ENCODE data around the gene OTUD4.
A peak's percentile ranks its signal among the peaks of the same experiment; 100 is the strongest.
"Not testable (repeated sequence)": the region's sequence is repeated elsewhere in the genome, so short reads cannot be mapped to it uniquely, and the experiment has no call there.

OTUD4 gene, protein sequence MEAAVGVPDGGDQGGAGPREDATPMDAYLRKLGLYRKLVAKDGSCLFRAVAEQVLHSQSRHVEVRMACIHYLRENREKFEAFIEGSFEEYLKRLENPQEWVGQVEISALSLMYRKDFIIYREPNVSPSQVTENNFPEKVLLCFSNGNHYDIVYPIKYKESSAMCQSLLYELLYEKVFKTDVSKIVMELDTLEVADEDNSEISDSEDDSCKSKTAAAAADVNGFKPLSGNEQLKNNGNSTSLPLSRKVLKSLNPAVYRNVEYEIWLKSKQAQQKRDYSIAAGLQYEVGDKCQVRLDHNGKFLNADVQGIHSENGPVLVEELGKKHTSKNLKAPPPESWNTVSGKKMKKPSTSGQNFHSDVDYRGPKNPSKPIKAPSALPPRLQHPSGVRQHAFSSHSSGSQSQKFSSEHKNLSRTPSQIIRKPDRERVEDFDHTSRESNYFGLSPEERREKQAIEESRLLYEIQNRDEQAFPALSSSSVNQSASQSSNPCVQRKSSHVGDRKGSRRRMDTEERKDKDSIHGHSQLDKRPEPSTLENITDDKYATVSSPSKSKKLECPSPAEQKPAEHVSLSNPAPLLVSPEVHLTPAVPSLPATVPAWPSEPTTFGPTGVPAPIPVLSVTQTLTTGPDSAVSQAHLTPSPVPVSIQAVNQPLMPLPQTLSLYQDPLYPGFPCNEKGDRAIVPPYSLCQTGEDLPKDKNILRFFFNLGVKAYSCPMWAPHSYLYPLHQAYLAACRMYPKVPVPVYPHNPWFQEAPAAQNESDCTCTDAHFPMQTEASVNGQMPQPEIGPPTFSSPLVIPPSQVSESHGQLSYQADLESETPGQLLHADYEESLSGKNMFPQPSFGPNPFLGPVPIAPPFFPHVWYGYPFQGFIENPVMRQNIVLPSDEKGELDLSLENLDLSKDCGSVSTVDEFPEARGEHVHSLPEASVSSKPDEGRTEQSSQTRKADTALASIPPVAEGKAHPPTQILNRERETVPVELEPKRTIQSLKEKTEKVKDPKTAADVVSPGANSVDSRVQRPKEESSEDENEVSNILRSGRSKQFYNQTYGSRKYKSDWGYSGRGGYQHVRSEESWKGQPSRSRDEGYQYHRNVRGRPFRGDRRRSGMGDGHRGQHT

DNA sequence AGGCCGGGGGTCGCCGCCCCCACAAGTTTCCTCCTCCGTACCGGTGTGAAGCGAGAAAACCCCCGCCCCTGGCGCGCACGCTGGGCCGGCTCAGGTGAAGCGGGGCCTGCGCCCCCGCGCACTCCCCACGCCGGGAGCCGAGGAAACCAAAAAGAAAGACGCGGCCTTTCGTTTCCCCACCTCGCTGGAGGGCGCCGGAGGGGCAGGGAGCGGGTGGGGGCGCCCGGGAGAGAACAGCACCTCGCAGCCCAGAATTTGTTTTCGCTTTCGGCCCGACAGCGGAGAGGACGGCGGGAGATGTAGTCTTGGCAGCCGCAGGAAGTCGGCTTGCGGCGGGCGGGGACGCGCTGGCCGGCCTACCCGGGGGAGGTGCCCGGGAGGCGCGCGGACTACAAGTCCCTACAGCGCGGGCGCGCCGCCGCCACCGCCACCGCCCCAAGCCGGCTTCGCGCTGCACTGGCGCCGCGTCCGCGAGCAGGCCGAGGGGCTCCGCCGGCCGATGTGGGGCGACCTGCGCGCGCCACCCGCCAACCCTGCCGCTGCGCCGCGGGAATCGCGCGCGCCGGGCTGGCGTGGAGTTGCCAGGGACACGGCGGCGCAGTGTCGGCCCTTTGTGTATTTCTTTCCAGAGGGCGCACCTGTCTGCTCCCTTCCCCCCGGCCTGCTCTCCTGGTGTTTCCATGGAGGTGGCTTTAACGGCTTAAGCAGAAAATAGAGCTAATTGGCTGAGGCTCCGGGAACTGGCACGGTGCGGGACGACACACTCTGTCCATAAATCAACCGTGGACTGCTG lies at the start of gene OTUD4:
Gene OTUD4, minus strand, starts transcription at position 292 of the 793 bp plus-strand sequence. CDS start 616 bp downstream, outside the sequence.
- DNase-seq (ENCODE audit: insufficient read length, low spot score) = peak; percentile 72
- FAIRE-seq = peak; percentile 41
- TF ChIP-seq POLR2A (IDR thresholded peaks at IDR 0.05; ENCODE audit: low read depth, low read length) = peak; percentile 62

DNA sequence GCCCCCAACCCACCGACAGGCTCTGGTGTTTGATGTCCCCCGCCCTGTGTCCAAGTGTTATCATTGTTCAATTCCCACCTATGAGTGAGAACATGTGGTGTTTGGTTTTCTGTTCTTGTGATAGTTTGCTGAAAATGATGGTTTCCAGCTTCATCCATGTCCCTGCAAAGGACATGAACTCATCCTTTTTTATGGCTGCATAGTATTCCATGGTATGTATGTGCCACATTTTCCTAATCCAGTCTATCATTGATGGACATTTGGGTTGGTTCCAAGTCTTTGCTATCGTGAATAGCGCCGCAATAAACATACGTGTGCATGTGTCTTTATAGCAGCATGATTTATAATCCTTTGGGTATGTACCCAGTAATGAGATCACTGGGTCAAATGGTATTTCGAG lies 42.8 kb upstream of the OTUD4 start:
- not testable (repeated sequence) for FAIRE-seq; DNase-seq (ENCODE audit: insufficient read length, low spot score)

DNA sequence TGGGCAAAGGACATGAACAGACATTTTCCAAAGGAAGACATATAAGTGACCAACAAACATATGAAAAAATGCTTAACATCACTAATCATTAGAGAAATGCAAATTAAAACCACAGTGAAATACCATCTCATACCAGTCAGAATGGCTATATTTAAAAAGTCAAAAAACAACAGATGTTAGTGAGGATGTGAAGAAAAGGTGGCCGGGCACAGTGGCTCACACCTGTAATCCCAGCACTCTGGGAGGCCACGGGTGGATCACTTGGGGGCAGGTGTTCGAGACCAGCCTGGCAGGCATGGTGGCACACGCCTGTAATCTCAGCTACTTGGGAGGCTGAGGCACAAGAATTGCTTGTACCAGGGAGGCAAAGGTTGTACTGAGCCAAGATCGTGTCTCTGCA lies 41.1 kb upstream of the OTUD4 start:
- not testable (repeated sequence) for FAIRE-seq; DNase-seq (ENCODE audit: insufficient read length, low spot score)

DNA sequence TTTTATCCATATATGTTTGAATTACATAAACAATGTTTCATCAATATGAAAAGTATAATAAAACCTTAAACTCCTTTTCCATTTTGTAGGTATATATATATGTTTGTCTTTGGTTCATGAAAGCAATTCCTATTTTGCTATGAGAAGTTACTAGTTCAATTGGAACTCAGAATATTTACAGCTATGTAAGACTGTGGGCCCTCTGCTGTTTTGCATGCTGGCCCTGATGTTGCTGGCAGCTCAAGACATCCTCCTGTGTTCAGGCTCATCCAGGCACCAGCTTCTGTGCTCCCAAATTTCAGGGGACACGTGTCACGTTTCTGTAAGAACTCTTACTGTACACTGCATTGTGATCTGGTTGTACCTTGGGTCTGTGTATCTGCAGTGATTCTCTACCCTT lies 38.7 kb upstream of the OTUD4 start:
- DNase-seq (ENCODE audit: insufficient read length, low spot score) (no peak), FAIRE-seq (no peak)
- TF ChIP-seq POLR2A (IDR thresholded peaks at IDR 0.05; ENCODE audit: low read depth, low read length) = no peak

DNA sequence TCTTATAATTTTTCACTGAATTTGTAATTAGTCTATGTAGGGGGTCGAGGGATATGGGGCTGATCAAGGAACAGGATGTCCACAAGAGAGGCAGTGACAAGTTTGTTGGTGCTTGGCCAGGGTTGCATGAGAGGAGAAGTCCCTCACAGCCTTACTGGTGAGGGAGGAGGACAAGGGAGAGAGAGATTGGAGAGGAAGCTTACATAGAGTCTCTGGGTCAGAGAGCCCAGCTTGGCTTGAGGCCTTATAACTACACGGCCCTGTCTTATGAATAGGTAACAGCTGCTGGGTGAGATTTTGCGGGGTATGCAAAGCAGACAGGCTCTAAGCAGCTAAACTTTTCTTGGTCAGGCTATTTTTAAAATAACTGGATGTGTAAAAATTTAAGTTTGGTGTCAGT lies 37.9 kb upstream of the OTUD4 start:
- FAIRE-seq (no peak), DNase-seq (ENCODE audit: insufficient read length, low spot score) (no peak)
- no peak for TF ChIP-seq POLR2A (IDR thresholded peaks at IDR 0.05; ENCODE audit: low read depth, low read length)

DNA sequence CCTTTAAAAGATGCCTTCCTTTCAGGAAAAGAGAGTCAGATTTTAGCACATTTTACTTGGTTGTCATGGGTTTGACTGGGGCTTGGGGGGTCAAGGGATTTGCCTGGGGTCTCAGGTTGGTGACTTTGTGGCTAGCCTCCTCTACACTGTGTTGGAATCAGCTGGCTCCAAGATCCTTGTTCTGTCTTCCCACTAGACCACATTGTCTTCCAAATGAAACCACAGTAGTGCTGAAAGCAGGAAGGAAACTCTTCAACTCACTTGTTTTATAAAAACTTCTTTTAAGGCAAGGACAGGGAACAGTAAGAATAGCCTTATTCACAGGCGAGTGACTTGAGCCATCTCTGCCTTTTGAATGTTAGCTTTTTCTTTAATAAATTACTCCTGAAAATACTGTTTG lies 37.0 kb upstream of the OTUD4 start:
- no peak for DNase-seq (ENCODE audit: insufficient read length, low spot score)
- FAIRE-seq = no peak
- TF ChIP-seq POLR2A (IDR thresholded peaks at IDR 0.05; ENCODE audit: low read depth, low read length) = no peak

DNA sequence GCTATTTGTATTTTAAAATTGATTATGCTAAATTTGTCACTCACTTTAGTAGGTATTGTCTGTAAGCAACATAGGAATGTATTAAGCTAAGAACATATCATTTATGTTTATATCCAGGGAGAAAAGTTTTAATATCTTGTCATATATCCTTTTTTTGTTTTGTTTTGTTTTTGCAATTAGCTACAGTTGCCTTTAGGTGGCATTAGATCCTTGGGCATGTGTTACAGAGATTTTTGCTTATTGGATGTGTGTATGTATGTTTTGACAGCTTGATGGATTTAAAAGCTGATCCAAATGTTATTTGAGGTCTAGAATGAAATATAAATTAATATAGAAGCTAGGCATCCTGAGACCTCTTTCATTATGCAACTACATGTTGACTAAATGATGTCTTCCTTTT lies 36.1 kb upstream of the OTUD4 start:
- no peak for TF ChIP-seq POLR2A (IDR thresholded peaks at IDR 0.05; ENCODE audit: low read depth, low read length)
- no peak for FAIRE-seq
- DNase-seq (ENCODE audit: insufficient read length, low spot score) = no peak

DNA sequence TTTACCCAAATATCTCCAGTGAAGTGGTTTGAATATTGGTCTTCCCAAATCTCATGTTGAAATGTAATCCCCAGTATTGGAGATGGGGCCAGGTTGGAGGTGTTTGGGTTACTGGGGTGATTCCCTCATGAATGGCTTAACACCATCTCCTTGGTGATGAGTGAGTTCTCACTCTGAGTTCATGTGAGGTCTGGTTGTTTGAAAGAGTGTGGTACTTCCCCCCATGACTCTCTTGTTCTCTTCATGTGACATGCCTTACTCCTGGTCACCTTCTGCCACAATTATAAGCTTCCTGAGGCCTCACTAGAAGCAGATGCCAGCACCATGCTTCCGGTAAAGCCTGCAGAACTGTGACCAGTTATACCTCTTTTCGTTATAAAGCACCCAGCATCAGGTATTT lies 32.9 kb upstream of the OTUD4 start:
- no peak for DNase-seq (ENCODE audit: insufficient read length, low spot score)
- no peak for FAIRE-seq
- no peak for TF ChIP-seq POLR2A (IDR thresholded peaks at IDR 0.05; ENCODE audit: low read depth, low read length)

DNA sequence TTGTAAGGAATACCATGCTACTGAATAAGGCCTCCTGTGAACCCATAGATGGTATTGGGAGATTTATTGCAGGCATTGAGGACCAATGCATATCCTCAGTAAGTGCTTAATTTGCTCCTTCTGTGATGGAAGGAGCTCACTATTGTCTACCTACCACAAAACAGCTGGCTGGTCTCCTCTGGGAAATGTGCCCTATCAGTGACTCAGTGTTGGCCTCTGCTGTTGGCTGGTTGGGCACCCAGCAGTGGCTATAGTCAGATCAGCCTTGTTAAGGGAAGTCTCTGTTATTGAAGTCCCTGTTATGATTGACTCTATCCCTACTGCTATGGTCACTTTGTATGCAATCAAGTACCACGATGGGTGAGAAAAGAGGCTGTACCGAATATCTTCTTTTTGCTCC lies 27.5 kb upstream of the OTUD4 start:
- FAIRE-seq (no peak), DNase-seq (ENCODE audit: insufficient read length, low spot score) (no peak)
- no peak for TF ChIP-seq POLR2A (IDR thresholded peaks at IDR 0.05; ENCODE audit: low read depth, low read length)

DNA sequence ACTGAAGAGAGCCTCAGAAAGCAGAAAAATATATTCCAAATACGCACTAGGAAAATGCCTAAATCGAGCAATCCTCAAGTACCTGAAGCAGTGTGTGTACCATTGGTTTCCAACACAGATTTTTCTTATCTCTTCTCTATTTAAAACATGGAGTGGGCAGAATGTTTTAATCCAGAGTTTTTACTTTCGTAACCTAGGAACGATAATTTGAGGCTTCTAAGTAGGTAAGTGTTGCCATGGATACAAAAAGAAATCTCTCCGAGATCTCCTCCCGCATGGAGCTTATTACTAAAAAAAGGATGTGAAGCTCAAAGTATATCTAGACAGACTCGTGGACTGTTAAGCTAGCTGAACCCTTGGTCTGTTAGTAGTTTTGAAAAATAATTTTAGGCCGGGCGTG lies 23.0 kb upstream of the OTUD4 start:
- FAIRE-seq (no peak), DNase-seq (ENCODE audit: insufficient read length, low spot score) (no peak)
- no peak for TF ChIP-seq POLR2A (IDR thresholded peaks at IDR 0.05; ENCODE audit: low read depth, low read length)

DNA sequence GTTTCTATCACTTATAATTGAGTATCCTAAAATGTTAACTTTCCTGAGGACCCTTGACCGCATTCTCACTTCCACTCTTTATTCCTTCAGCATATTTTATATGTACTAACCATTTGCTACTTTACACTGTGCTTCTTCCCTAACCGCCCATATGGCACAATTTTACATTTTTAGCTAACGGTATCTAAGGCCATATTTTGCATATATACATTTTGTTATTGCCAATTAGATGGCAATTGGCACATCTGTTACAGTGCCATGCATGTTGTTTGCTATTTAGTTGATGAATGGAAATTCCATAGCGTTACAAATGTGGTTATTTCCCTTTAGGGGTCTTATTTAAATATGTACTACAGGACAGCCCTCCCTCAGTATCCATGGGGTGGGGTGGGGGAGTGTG lies 20.0 kb upstream of the OTUD4 start:
- FAIRE-seq (no peak), DNase-seq (ENCODE audit: insufficient read length, low spot score) (no peak)
- TF ChIP-seq POLR2A (IDR thresholded peaks at IDR 0.05; ENCODE audit: low read depth, low read length) = no peak

DNA sequence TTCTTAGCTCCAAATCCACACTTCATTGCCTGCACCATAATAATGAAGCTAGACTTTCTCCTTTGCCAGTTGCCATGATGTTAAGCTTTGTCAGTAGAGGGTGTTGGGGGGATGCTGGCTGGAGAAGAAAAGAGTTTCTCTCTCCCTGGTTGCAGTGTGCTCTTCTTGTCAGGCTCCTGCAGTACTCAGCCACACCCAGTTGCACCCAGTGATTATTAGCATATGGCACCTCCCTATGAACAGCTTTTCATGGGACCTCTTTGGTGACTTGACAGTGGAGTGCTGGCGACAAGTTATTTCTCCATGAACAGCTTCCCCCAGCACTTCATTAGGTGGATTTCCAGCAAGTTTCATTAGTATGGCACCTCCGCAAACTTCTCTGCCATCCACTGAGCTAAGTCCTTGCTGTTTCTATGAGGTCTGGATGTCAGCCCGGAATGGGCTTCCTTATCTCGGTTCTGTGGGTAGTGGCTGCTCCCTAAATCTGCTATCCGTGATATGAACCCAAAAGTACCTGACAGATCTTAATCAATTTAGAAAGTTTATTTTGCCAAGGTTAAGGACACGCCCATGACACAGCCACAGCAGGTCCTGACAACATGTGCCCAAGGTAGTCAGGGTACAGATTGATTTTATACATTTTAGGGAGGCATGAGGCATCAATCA lies 18.8 kb upstream of the OTUD4 start:
- FAIRE-seq (no peak), DNase-seq (ENCODE audit: insufficient read length, low spot score) (no peak)
- no peak for TF ChIP-seq POLR2A (IDR thresholded peaks at IDR 0.05; ENCODE audit: low read depth, low read length)

DNA sequence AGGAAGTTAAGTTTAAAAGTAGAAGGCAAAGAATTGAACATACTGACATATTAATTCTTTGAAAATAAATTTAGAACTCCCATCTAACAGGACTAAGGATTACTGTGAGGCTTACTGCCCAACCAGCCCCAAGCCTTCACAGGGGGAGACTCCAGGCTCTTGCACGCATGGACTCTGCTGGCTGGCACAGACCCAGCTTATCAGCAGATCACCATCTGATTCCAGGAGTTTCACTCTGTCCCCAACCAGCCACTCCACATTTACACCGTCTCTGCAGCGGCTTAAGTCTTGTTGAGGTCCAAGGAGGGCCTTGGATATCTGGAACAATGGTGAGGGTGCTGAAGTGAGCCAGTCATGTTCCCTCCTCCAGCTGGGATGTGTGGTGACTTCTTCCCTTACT lies 16.4 kb upstream of the OTUD4 start:
- DNase-seq (ENCODE audit: insufficient read length, low spot score) (no peak), FAIRE-seq (no peak)
- no peak for TF ChIP-seq POLR2A (IDR thresholded peaks at IDR 0.05; ENCODE audit: low read depth, low read length)
